Left colon (tissue), 2 donors: ENCODE measurements around the gene FCGR3A. TPM values are rescaled to one million over a fixed set of nuclear protein-coding genes. Genes with fewer than 3 reads are reported as not detected.
"Not testable (repeated sequence)": the region's sequence is repeated elsewhere in the genome, so short reads cannot be mapped to it uniquely, and the experiment has no call there.

ENCODE experiments used
- ATAC-seq: fragments of 200-7000 bp; cut with Tn5 transposase; one replicate; pipeline ENCODE4 v1.9.1; 2020; ENCODE audit warnings: mild to moderate bottlenecking, moderate library complexity
- DNase-seq, 2 donors: peaks; one replicate each; pipeline ENCODE4 v3.0.0-alpha.2; 2020
- intact Hi-C, 2 donors: fragments of 100-400 bp; cut with DNase I in 1 of 2; cut with micrococcal nuclease in 1 of 2; formaldehyde crosslinking; loops; one replicate each; pipeline versions ENCODE4 v1.11.2 to v1.14.0; 2022; cut with DNase I, micrococcal nuclease
- total RNA-seq, 2 donors: library from RNA; stranded (reverse); fragmentation: NEBNext Ultra II Directional; extraction: Animal tissue kit (Norgen Biotek cat#: 25700); gene quantifications; one replicate each; pipeline ENCODE4 v1.2.1, GENCODE V29; 2021
- donor health status: DM: no; HTN: no; CAD: no.
- donor health status: DM: yes; HTN: yes; CAD: no.

The FCGR3A gene
- total RNA-seq, 2 donors from 2014 or later = 3.7 to 11.7 TPM

DNA sequence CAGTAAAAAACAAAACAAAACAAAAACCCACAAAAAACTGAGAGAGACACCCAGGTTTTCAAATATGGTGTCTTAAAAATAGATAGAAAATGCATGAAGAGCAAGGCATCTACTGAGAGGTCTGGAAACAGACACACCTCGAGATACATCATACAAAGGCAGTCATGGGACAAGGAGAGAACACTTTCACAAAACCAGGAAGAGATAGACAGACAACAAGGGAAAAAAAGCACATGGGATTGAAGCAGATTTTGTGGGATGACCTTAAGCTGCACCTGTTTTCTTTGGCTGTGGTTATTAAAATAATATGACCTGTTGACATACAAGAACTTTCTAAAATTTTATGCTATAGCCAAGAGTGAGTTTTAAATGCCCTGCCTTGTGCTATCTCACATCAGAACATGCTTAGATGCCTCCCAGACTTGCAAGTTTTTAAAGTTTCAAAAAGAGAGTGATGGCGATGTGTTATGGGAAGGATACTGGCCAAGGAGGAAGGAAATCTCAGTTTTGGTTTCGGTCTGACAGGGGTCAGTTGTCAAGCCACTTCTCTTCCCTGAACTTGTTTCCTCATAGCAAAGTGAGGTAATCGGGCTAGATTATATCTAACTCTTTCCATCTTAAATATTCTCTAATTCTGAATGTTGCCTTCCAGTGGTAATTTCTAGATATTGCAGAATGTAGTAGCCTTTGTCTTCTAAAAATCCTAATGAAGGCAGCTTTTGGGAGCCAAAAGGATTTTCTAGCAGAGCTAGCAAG, 11.5 kb upstream of the FCGR3A start:
- DNase-seq, intact Hi-C loops: not testable (repeated sequence)
- peak; percentile 52 for ATAC-seq

DNA sequence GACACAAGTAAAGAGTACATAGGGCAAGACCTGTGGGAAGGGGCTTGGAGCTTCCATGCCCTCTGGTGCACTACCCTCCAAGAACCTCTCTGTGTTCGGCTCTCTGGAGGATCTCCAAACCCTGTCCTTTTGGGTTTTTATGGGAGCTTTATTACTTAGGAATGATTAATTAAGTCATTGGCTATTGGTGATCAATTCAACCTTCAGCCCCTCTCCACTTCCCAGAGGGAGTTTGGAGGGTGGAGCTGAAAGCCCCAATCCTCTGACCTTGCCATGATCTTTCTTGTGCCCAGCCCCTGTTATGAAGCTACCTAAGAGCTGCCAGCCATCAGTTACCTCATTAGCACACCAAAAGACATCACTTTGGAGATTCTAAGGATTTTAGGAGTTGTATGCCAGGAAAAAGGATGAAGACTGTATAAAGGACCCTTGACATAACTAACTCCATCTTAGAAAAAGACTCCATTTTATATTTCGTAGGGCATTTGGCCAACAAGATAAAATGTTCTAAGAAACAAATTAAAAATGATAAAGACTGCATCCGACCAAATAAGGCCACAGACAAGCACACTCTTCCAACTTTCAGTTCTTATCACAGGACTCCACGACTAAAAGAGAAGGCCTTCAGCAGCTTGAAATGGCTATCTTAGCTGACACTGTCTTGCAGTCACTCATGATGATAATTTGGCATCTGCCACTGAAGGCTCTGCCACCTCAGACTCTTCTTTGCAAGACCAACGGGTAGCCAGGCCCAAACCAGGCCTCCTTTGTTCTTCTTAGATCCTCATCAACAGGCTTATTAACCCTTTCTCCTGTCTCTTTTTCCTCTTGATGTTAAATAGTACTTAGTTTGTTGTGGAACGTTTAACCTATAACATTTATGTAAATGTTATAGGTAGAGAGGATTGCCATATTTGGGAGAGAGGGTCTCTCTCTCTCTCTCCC, 8.2 kb upstream of the FCGR3A start:
- intact Hi-C loops, ATAC-seq: not testable (repeated sequence)

DNA sequence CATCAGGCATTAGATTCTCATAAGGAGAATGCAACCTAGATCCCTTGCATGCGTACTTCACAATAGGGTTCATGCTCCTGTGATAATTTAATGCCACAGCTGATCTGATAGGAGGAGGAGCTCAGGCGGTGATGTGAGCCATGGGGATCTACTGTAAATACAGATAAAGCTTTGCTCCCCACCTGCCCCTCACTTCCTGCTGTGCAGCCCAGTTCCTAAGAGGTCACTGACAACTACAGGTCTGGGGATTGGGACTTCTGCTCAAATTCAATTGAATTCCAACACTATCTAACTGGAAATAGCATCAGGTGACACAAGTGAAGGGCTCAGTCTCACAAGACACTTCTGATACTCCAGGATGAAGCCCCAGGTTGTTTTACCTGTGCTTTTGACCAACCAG, 7.4 kb upstream of the FCGR3A start:
- ATAC-seq, DNase-seq, intact Hi-C loops: not testable (repeated sequence)

More for the DNA sequence above, 8.2 kb upstream of the FCGR3A start:
- not testable (repeated sequence) for DNase-seq

DNA sequence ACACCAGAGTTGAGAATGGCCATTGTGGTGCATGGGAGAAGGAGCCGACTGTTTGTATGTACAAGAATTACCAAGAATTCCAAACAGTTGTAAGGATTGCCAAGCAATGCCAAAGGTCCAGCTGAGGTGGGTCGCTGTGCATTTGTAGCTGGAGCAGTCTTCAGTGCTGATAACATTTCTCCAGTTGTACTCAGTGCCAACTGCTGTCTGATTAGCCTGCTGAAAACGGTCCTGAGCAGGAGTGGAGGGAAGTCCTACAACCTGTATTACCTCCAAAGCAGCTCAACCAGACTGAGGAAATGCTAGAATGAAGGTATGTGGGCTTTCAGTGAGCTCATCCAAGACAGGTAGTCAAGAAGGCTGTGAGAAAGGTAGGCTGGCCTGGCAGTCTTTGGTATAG, 6.5 kb upstream of the FCGR3A start:
- intact Hi-C loops, DNase-seq, ATAC-seq: not testable (repeated sequence)

DNA sequence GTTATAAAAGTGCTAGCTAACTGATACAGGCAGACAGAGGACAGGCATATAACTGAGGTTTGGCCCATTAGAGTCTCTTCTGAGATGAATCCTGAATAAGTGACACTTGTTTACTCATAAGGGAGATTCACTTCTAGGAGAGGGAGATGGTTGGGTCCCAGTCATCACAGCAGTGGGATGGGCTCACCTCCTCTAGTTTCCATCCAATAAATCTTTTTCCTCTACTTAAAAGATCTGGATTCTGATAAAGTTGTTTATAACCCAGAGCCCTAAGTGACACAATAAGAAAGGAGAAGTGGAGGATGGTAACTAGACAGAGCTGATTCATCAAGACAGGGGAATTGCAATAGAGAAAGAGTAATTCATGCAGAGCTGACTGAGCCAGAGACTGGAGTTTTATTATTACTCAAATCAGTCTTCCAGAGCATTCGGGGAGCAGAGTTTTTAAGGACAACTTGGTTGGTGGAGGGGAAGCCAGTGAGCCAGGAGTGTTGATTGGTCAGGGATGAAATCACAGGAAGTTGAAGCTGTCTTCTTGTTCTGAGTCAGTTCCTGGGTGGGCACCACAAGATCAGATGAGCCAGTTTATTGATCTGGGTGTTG, 5.3 kb upstream of the FCGR3A start:
- intact Hi-C loops, DNase-seq, ATAC-seq: not testable (repeated sequence)

DNA sequence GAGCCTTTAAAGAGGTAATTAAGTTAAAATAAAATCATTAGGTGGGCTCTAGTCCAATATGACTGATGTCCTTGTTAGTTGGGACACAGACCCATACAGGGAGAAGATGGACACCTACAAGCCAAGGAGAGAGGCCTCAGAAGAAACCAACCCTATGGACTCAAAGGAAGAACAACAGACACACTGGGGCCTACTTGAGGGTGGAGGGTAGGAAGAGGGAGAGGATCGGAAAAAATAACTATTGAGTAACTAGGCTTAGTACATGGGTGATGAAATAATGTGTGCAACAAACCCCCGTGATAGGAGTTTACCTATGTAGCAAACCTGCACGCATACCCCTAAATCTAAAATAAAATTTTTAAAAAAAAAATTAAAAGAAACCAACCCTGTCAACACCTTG, 4.7 kb upstream of the FCGR3A start:
- DNase-seq, ATAC-seq, intact Hi-C loops: not testable (repeated sequence)

DNA sequence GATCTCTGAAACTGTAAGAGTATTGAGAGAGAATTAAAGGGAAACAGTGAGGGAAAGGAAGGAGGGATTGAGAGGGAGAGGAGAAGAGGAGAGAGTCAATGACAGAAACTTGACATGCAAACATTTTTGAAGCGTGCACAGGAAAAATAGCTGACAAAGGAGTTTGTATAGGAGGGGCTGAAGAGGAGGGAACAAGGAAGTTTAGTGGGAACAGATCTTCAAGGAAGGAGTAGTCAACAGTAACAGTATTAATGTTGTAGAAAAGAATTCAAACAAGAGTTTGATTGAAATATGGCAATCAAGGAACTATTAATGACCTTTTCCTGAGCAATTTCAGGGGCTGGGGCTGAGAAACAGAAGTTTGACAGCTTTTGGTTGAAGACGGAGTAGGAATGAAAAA, 4.0 kb upstream of the FCGR3A start:
- ATAC-seq, intact Hi-C loops, DNase-seq: not testable (repeated sequence)

DNA sequence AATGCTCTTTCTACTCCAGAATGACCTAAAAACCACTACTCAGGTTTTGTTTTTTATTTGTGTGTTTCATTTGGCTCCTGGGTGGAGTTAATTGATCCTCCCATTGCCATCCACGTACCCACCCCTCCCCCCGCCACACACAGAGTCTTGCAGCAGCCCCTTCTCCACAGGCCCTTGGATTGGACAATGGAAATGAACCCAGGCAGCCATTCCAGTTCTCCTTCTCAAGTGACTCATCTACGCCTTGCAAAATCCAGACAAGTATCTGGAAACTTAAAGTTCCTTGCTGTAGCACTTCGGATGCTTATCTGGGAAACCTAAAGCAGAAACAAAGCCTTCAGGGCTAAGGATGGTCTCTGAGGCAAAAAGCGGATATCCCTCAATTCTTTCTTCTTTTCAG, 1.3 kb upstream of the FCGR3A start:
- intact Hi-C loops, ATAC-seq, DNase-seq: not testable (repeated sequence)

DNA sequence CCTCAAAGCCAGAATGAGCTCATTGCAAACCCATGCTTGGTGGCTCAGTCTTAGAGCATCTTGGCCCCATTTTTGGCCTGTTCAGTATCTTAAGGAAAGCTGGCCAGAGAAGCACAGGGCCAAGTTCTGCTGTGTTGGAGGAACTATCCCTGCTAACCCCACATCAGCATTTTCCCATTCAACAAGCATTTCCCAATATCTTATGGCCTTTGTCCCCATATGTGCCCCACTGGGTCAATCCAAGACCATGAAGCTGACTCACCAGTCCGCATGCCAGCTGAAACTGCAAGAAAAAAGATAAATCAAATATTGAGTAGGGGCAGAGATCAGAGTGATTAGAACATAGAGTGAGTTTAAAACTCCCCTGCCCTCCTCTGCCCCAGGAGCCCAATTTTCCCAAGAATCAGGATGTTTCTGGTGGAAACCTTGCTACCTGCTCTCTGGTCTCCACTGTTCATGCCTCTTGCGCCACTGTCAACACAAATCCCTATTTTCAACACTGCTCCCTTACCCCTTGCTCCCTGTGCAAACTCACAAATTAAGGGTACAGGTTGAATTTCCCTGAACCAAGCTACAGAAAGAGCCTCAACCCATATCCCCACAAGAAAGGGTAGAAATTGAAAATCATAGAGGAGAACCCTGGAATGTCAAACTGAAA, 740 bp downstream of the FCGR3A start:
- ATAC-seq, intact Hi-C loops, DNase-seq: not testable (repeated sequence)

DNA sequence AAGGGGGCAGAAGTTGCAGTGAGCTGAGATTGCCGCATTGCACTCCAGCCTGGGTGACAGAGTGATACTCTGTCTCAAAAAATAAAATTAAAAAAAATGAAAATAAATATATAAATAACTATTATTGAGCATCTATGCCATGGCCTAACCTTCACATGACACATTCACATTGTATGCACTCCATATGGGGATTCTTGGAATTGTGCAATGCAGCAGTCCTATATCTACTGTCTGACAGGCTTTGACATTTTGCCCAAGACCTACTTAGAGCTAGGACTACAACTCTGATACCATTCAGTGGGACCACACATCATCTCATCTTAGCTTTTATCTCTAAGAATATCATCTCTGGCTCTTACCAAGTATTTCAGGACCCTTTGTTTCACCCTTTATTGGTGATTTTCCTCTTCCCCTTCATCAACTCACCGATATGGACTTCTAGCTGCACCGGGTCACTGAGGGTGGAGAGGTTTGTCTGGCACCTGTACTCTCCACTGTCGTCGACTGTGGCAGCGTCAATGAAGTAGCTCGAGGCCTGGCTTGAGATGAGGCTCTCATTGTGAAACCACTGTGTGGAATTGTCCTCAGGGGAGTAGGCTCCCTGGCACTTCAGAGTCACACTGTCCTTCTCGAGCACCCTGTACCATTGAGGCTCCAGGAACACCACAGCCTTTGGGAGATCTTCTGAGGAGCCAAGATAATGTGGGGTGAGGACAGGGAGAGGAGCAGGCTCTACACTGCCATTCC, 1.4 kb downstream of the FCGR3A start:
- DNase-seq, ATAC-seq, intact Hi-C loops: not testable (repeated sequence)

DNA sequence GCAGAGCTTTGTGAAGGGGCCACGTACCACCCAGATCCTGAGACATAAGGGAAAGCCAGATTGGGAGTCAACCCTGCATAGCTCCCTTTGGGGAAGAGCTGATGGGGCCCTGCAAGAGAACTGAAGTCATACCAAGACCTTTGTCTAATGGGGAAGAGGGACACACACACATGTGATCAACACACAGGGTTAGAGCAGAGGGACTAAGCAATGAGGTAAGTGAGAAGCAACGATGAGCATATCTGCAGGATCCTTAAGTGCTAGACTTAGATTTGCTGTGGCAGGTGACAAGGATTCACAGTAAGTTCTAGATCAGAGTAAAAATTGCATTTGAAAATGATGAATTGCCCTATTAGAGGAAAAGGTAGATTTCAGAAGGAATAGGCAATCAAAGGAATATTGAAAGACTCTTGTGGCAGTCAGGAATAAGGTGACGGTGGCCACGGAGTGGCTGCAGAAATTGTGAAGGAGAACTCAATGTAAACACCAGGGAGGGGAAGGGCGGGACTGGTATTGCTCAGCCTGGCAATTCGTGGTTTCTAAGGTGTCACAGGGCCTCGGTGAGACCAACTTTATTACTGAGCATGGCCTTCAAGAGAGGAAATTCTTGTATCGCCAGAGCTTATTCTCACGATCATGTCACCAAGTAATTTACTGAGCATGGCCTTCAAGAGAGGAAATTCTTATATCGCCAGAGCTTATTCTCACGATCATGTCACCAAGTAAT, 4.5 kb downstream of the FCGR3A start:
- ATAC-seq (peak; percentile 94), DNase-seq (peak in 1 of 2 donors; percentile 32)
- intact Hi-C loops = not testable (repeated sequence)

DNA sequence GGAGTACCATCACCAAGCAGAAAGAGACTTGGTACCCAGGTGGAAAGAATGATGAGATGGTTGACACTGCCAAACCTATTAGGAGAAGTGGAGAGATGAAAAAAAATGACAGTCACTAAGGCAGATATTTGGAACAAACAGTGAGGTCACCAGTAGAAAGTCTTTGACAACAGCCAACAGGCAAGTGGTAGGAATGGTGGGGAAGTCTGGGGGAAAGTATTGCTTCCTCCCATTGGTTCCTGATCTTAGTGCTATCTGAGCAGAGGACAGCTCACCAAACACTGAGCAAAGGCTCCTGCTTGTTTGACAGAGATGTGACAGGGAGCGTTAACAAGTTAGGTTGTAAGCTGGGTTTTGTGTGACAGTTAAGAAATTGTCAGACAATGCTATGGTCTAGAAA, 6.5 kb downstream of the FCGR3A start:
- DNase-seq, intact Hi-C loops, ATAC-seq: not testable (repeated sequence)

DNA sequence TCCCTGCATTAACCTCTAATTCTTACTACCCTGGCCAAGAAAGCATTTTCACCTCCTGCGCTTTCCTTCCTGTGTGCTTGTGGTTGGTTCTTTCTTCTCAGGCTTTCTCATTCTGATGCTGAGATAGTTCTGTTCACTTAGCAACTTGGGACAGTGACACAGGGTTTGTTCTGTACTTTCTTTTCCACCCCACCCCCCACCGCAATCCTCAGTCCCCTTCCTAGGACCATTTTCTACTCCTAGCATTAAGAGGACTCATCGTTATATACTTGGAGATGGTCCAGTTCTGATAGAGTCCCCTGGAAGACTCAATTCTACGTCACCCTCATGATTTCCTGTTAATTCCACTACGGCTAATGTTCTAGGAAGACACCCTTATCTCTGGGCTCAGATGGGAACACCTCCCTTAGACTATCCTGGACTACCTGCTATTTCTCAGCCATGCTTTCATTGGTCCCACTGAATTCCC, 7.5 kb downstream of the FCGR3A start:
- ATAC-seq, DNase-seq, intact Hi-C loops: not testable (repeated sequence)

DNA sequence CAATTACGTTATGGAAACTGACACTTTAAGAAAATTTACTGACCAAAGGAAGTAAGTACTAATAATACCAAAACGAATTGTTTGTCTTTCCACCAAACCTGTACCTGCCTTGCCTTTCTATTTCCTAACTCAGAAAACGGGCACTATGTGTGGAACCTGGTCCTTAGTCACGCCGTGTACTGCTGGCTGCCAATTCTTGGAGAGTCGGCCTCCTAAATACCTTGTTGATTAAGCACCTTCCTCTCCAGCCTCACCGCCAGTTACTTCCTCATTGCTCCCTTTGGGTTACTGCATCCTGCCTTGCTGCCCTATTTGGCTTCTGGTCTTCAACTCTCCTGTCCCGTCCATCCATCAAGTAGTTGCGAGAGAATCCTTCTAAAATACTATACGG, 9.1 kb downstream of the FCGR3A start:
- ATAC-seq, intact Hi-C loops, DNase-seq: not testable (repeated sequence)

DNA sequence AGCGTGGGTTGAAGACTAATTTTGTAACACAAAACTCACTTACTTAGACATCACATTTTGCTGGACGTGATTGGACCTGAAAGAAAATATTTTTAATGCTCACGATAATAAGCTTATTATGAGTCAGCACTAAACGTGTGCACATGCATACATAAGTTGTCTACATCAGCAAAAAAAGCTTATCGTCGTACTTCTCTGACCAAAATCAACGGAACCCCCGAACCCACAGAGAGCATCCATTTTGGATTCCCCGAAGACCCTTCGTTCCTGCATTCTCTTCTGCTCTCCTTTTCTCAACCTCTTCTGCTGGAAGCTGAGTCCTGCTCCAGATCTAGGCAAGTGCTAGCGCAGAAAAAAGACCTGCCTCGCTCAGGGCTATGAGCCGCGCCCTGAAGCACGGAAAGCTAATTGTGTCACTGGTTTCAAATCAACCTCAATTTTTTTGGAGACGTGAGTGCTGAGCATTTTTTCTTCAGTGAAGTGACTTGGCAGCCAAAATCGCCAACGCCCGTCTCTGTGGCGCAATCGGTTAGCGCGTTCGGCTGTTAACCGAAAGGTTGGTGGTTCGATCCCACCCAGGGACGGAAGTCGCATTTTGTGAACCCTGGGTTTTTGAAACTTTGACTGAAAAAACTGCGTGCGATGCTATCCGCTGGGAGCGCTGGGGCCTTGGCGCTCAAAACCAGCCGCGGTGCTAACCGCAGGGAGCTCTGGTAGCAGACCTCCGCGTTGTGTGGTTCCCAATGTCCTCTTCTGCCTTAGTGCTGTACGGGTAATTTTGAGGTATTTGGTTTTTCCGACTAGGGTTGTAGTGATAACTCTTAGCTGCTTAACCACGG, 9.7 kb downstream of the FCGR3A start:
- ATAC-seq (peak; percentile 36), DNase-seq (peak; percentile 45 to 67)
- intact Hi-C loops = not testable (repeated sequence)

DNA sequence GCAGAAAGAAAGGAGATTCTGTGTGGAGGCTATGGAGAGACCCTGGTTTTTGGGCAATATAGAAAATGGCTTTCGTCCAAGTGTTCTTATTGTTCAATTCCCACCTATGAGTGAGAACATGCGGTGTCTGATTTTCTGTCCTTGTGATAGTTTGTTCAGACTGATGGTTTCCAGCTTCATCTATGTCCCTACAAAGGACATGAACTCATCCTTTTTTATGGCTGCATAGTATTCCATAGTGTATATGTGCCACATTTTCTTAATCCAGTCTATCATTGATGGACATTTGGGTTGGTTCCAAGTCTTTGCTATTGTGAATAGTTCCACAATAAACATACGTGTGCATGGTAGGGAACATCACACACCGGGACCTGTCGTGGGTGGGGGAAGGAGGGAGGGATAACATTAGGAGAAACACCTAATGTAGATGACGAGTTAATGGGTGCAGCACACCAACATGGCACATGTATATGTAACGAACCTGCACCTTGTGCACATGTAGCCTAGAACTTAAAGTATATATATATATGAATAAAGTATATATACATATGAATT, 10.6 kb downstream of the FCGR3A start:
- intact Hi-C loops, DNase-seq, ATAC-seq: not testable (repeated sequence)
